PC-3 (cell line): Measurements from ENCODE around the gene CAMK1D.

Experiments used
- EZH2 ChIP-seq: fragments of 300-600 bp; sonication (generic); IDR thresholded peaks from one replicate; pipeline ENCODE4 v1.6.1; 2017; ENCODE audit warnings: antibody characterized with exemption, mild to moderate bottlenecking, low read length; ENCODE audit not compliant: unreplicated experiment
- TF ChIP-seq, protein P1 (sequence below): fragments of 300-600 bp; sonication (generic); conservative IDR thresholded peaks from 2 replicates; pipeline ENCODE4 v1.5.1; 2017; ENCODE audit warnings: antibody characterized with exemption, low read depth, mild to moderate bottlenecking, low read length

DNA sequence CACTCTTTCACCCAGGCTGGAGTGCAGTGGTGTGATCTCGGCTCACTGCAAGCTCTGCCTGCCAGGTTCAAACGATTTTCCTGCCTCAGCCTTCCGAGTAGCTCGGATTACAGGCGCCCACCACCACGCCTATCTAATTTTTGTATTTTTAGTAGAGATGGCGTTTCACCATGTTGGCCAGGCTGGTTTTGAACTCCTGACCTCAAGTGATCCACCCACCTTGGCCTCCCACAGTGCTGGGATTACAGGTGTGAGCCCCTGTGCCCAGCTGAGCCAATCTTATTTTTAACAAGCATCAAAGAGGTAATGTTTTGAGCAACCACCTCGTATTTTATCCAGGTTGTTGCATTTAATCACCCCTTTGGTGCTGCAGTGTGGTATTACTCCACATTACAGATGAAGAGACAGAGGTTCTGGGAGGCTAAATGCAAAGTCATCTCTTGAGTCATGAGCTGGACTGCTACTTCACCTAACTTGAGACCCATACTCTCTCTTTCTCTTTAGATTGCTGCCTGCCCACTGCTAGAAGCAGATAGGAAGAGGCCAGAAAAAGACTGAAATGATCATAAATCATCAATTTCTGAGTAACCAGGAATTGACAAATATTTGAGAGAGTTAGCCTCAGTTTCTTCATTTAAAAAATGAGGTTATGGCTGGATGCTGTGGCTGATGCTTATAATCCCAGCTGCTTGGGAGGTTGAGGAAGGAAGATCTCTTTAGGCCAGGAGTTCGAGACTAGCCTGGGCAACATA lies 116.2 kb downstream of the CAMK1D start:
- TF ChIP-seq, protein P1, sequence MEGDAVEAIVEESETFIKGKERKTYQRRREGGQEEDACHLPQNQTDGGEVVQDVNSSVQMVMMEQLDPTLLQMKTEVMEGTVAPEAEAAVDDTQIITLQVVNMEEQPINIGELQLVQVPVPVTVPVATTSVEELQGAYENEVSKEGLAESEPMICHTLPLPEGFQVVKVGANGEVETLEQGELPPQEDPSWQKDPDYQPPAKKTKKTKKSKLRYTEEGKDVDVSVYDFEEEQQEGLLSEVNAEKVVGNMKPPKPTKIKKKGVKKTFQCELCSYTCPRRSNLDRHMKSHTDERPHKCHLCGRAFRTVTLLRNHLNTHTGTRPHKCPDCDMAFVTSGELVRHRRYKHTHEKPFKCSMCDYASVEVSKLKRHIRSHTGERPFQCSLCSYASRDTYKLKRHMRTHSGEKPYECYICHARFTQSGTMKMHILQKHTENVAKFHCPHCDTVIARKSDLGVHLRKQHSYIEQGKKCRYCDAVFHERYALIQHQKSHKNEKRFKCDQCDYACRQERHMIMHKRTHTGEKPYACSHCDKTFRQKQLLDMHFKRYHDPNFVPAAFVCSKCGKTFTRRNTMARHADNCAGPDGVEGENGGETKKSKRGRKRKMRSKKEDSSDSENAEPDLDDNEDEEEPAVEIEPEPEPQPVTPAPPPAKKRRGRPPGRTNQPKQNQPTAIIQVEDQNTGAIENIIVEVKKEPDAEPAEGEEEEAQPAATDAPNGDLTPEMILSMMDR, result no peak
- no peak for TF ChIP-seq EZH2
